Adrenal gland (tissue), 12 donors: ENCODE measurements around the gene SCAI. TPM values are rescaled to one million over a fixed set of nuclear protein-coding genes. Genes with fewer than 3 reads are reported as not detected.
"Not testable (repeated sequence)": the region's sequence is repeated elsewhere in the genome, so short reads cannot be mapped to it uniquely, and the experiment has no call there.

Source experiments
- DNase-seq, 7 donors: peaks; one replicate each; pipeline ENCODE4 v3.0.0-alpha.2; 2019 to 2020
- H3K27ac ChIP-seq, 5 donors: fragments of 200-600 bp; sonication (generic) in 4 of 5; 1 replicate in 3 of 5; 2 replicates in 2 of 5; pipeline versions ENCODE4 v1.5.1 to v1.8.0; 2016 to 2020; ENCODE audit warnings: mild to moderate bottlenecking in 1 of 5
- H3K27me3 ChIP-seq: fragments of 200-600 bp; 2 replicates; pipeline ENCODE4 v1.8.0; 2021
- H3K36me3 ChIP-seq, 2 donors: fragments of 200-600 bp; replicated peaks in 1 of 2; 1 replicate in 1 of 2; 2 replicates in 1 of 2; pipeline versions ENCODE4 v1.5.1 to v1.8.0; 2018 to 2022
- H3K4me1 ChIP-seq, 2 donors: fragments of 200-600 bp; replicated peaks in 1 of 2; 1 replicate in 1 of 2; 2 replicates in 1 of 2; pipeline versions ENCODE4 v1.5.1 to v1.8.0; 2018 to 2021
- H3K4me3 ChIP-seq, 4 donors: fragments of 200-600 bp; sonication (generic) in 3 of 4; one replicate each; pipeline ENCODE4 v1.5.1; 2016 to 2018
- H3K9me3 ChIP-seq, 3 donors: fragments of 200-600 bp; sonication (generic) in 1 of 3; replicated peaks in 1 of 3; 1 replicate in 2 of 3; 2 replicates in 1 of 3; pipeline versions ENCODE4 v1.5.1 to v1.8.0; 2016 to 2021
- CTCF ChIP-seq, 6 experiments: fragments of 450-650 bp in 4 of 6; fragments of 200-600 bp in 2 of 6; sonication (generic) in 1 of 6; IDR thresholded peaks; 1 replicate in 5 of 6; 2 replicates in 1 of 6; pipeline versions ENCODE4 v1.5.1 to v1.8.0; 2016 to 2021; ENCODE audit warnings: antibody characterized with exemption in 6 of 6, mild to moderate bottlenecking in 2 of 6, moderate library complexity in 1 of 6
- POLR2A ChIP-seq, 2 donors: fragments of 450-650 bp; IDR thresholded peaks; one replicate each; pipeline ENCODE4 v1.6.1; 2017; ENCODE audit warnings: antibody characterized with exemption in 2 of 2, mild to moderate bottlenecking in 2 of 2, moderate library complexity in 1 of 2
- WGBS, 4 donors: extraction: QIAGEN DNeasy Blood & Tissue Kit in 2 of 4; methylation state at CpG; one replicate each; pipeline versions ENCODE4 v1.1.5 to v1.1.7; 2013 to 2017; 5-methylcytosine and 5-hydroxymethylcytosine counted together
- intact Hi-C, 2 donors: fragments of 100-400 bp; cut with DNase I; formaldehyde crosslinking; loops; one replicate each; pipeline versions ENCODE4 v1.14.1 to v1.15.0; 2022 to 2023
- polyA plus RNA-seq, 3 donors: library from polyadenylated mRNA; stranded (reverse); fragments of 200-250 nt in 2 of 3; fragments of 350-450 nt in 1 of 3; fragmentation: Illumina TruSeq in 1 of 3; extraction: RNeasy Lipid Tissue Mini Kit (QIAGEN cat#74804) in 1 of 3; gene quantifications; one replicate each; pipeline ENCODE4 v1.2.3, GENCODE V29; 2013 to 2014
- total RNA-seq, 9 donors: library from RNA; depleted of rRNA in 4 of 9; stranded (reverse); fragments of >200 nt in 4 of 9; fragments of 120-200 nt in 1 of 9; fragmentation: NEBNext Ultra II Directional in 1 of 9; extraction: Animal tissue kit (Norgen Biotek cat#: 25700) in 1 of 9; gene quantifications; one replicate each; pipeline versions ENCODE4 v1.1.0 to v1.2.4, GENCODE V29; 2013 to 2023
- donor health status: healthy with polysubstance abuse.
- donor health status: Bipolar disorder and iron deficiency.
- donor health status: DM: yes; HTN: yes; CAD: no.
- donor health status: DM: no; HTN: no; CAD: no.
- donor health status: DM: no; HTN: no; CAD: no.
- donor health status: DM: yes; HTN: yes; CAD: no.

Gene SCAI
- total and polyA plus RNA-seq, 12 donors: 1.4 to 19.6 (median 9.2) TPM

DNA sequence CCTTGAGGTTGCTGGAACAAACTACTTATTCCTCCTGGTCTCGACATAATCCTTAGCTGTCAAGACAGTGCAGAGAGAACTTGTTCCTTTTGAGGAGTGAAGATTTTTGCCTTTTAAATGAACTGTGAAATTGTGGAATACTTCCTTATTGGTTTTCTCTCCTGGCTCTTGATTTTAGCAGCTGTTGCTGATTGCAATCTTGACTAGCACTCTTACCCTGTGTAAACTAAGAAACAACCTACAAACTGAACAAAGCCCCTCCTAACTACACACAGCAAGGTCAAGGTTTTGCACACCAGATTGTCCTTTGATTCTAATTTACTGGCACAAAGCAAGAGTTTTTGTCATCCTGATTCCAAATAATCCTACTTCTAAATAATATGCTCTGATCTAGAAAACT, 118.4 kb downstream of the SCAI start:
- TF ChIP-seq CTCF (IDR thresholded peaks at IDR 0.05): no peak
- no peak for TF ChIP-seq POLR2A (IDR thresholded peaks at IDR 0.05)
- 43 to 71% (median 55%) methylated on average over 1 of the region's 1 CpG for WGBS, 4 donors
- Histone ChIP-seq H3K4me1 (no peaks in the 10 kb centered on the region), H3K36me3 (no peaks in the 10 kb centered on the region), H3K9me3 (no peaks in the 10 kb centered on the region), H3K27me3 (no peaks in the 10 kb centered on the region), H3K4me3 (no peak overlapping the region), H3K27ac (no peak overlapping the region)
- DNase-seq: no peak
- intact Hi-C loops: no loop called here

DNA sequence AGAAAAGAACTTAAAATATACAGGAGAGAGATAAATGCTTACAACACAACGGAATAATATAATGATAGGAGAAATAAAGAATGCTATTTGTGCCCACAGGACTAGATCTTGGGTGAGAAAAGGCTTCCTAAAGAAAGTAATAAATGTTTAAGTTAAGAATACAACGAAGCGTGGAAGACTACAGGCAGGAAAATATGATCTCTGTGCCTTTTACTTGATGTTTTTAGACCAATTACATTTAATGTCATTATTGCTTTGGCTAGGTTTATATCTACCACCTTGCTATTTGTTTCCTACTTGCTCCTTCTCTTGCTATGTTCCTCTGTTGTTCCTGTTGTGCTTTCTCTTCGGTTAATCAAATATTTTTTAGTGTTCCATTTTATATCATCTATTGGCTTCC, 122.3 kb downstream of the SCAI start:
- Histone ChIP-seq H3K27ac (no peak overlapping the region), H3K4me1 (no peaks in the 10 kb centered on the region), H3K27me3 (no peaks in the 10 kb centered on the region), H3K36me3 (no peaks in the 10 kb centered on the region), H3K4me3 (no peak overlapping the region), H3K9me3 (no peaks in the 10 kb centered on the region)
- TF ChIP-seq POLR2A (IDR thresholded peaks at IDR 0.05): no peak
- TF ChIP-seq CTCF (IDR thresholded peaks at IDR 0.05): no peak
- intact Hi-C loops: no loop called here
- no peak for DNase-seq
- WGBS, 4 donors: 97 to 99% (median 97%) methylated on average over 4 of the region's 4 CpGs

DNA sequence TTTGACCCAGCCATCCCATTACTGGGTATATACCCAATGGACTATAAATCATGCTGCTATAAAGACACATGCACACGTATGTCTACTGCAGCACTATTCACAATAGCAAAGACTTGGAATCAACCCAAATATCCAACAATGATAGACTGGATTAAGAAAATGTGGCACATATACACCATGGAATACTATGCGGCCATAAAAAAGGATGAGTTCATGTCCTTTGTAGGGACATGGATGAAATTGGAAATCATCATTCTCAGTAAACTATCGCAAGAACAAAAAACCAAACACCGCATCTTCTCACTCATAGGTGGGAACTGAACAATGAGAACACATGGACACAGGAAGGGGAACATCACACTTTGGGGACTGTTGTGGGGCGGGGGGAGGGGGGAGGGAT, 127.7 kb downstream of the SCAI start:
- H3K4me1 ChIP-seq, intact Hi-C loops, H3K36me3 ChIP-seq, H3K27ac ChIP-seq, H3K27me3 ChIP-seq, H3K9me3 ChIP-seq, DNase-seq, H3K4me3 ChIP-seq: not testable (repeated sequence)
- 86 to 100% (median 96%) methylated on average over 3 to 5 of the region's 5 CpGs for WGBS, 4 donors

GRCh38 chr9:125012013-125012412, 131.3 kb downstream of the SCAI start:
- WGBS, 4 donors: 94 to 100% (median 100%) methylated on average over 1 to 4 of the region's 4 CpGs; no CpG with 5 or more reads in 1 of the 4 donors
- intact Hi-C loops, H3K9me3 ChIP-seq, H3K36me3 ChIP-seq, H3K4me3 ChIP-seq, H3K4me1 ChIP-seq, DNase-seq, H3K27me3 ChIP-seq, H3K27ac ChIP-seq: not testable (repeated sequence)

- WGBS, 4 donors: 93 to 98% (median 95%) methylated on average over 2 of the region's 2 CpGs
Observed at GRCh38 chr9:125008599-125008998, 134.7 kb downstream of the SCAI start.

More at GRCh38 chr9:125008599-125008998, 134.7 kb downstream of the SCAI start:
- no peaks in the 10 kb centered on the region for H3K4me1 ChIP-seq
- DNase-seq: no peak
- no peak overlapping the region for H3K4me3 ChIP-seq
- H3K36me3 ChIP-seq: no peaks in the 10 kb centered on the region
- H3K9me3 ChIP-seq: no peaks in the 10 kb centered on the region
- intact Hi-C loops: no loop called here
- no peak overlapping the region for H3K27ac ChIP-seq
- H3K27me3 ChIP-seq: no peaks in the 10 kb centered on the region
- TF ChIP-seq POLR2A (IDR thresholded peaks at IDR 0.05) (no peak), CTCF (IDR thresholded peaks at IDR 0.05) (no peak)
